GM23338 (cell line): ENCODE data around the gene LPP. TPM values are rescaled to one million over a fixed set of nuclear protein-coding genes. Genes with fewer than 3 reads are reported as not detected.

Source experiments
- ATAC-seq: fragments of 200-7000 bp; cut with Tn5 transposase; 3 replicates; pipeline ENCODE4 v1.9.1; 2020
- DNase-seq: peaks from one replicate; pipeline ENCODE4 v3.0.0-alpha.2; 2015; ENCODE audit warnings: low spot score
- H2AFZ ChIP-seq: fragments of 200-600 bp; sonication (generic); 2 replicates; pipeline ENCODE4 v1.8.0; 2016; ENCODE audit warnings: antibody characterized with exemption, mild to moderate bottlenecking, moderate library complexity
- H3F3A ChIP-seq: fragments of 200-600 bp; sonication (generic); replicated peaks from 2 replicates; pipeline ENCODE4 v1.8.0; 2017; ENCODE audit warnings: antibody characterized with exemption, mixed run types, low read depth
- H3K27ac ChIP-seq: fragments of 200-600 bp; sonication (generic); 2 replicates; pipeline ENCODE4 v1.6.1; 2016; ENCODE audit warnings: low read depth
- H3K27me3 ChIP-seq: fragments of 200-600 bp; sonication (generic); 2 replicates; pipeline ENCODE4 v1.8.0; 2016; ENCODE audit warnings: mild to moderate bottlenecking, mixed run types, moderate library complexity; ENCODE audit not compliant: insufficient read depth
- H3K36me3 ChIP-seq: fragments of 200-600 bp; sonication (generic); 2 replicates; pipeline ENCODE4 v1.8.0; 2016; ENCODE audit warnings: mild to moderate bottlenecking; ENCODE audit not compliant: insufficient read depth
- H3K4me1 ChIP-seq: fragments of 200-600 bp; sonication (generic); 2 replicates; pipeline ENCODE4 v1.8.0; 2016; ENCODE audit warnings: mild to moderate bottlenecking, moderate library complexity; ENCODE audit not compliant: insufficient read depth
- H3K4me2 ChIP-seq: fragments of 200-600 bp; sonication (generic); 2 replicates; pipeline ENCODE4 v1.7.1; 2017; ENCODE audit warnings: mixed run types
- H3K4me3 ChIP-seq: fragments of 200-600 bp; sonication (generic); 2 replicates; pipeline ENCODE4 v1.6.1; 2016; ENCODE audit warnings: mixed run types
- H3K79me2 ChIP-seq: fragments of 200-600 bp; sonication (generic); replicated peaks from 2 replicates; pipeline ENCODE4 v1.8.0; 2017; ENCODE audit warnings: mild to moderate bottlenecking; ENCODE audit not compliant: insufficient read depth
- H3K9me2 ChIP-seq: fragments of 200-600 bp; sonication (generic); 2 replicates; pipeline ENCODE4 v1.8.0; 2017; ENCODE audit not compliant: insufficient read depth
- H4K20me1 ChIP-seq: fragments of 200-600 bp; sonication (generic); replicated peaks from 2 replicates; pipeline ENCODE4 v1.8.0; 2017; ENCODE audit warnings: mild to moderate bottlenecking; ENCODE audit not compliant: insufficient read depth
- H3K27ac Mint-ChIP-seq: 2 replicates; pipeline ENCODE4 v1.8.0; 2020; ENCODE audit warnings: inconsistent platforms, mild to moderate bottlenecking, moderate library complexity, mixed read lengths
- H3K27me3 Mint-ChIP-seq: 3 replicates; pipeline ENCODE4 v1.8.0; 2022; ENCODE audit warnings: low read depth, mild to moderate bottlenecking, moderate library complexity, mixed read lengths, inconsistent platforms; ENCODE audit not compliant: insufficient read depth, poor library complexity
- H3K36me3 Mint-ChIP-seq: 3 replicates; pipeline ENCODE4 v1.8.0; 2021; ENCODE audit warnings: low read depth, mild to moderate bottlenecking, inconsistent platforms, moderate library complexity, mixed read lengths
- H3K4me1 Mint-ChIP-seq: 3 replicates; pipeline ENCODE4 v1.8.0; 2020; ENCODE audit warnings: mild to moderate bottlenecking, inconsistent platforms, mixed read lengths
- H3K4me3 Mint-ChIP-seq: 3 replicates; pipeline ENCODE4 v1.8.0; 2021; ENCODE audit warnings: moderate library complexity, mild to moderate bottlenecking, inconsistent platforms, mixed read lengths
- H3K9me3 Mint-ChIP-seq: 3 replicates; pipeline ENCODE4 v1.8.0; 2020; ENCODE audit warnings: moderate library complexity, mild to moderate bottlenecking, inconsistent platforms, mixed read lengths
- CREB1 ChIP-seq: fragments of 250-450 bp; sonication (Bioruptor Pico); IDR thresholded peaks from 2 replicates; pipeline ENCODE4 v1.5.0; 2020; ENCODE audit warnings: low read depth, mild to moderate bottlenecking, moderate library complexity
- EZH2 ChIP-seq: fragments of 200-600 bp; sonication (generic); IDR thresholded peaks from one replicate; pipeline ENCODE4 v1.8.0; 2017; ENCODE audit warnings: antibody characterized with exemption, mild to moderate bottlenecking, low read depth; ENCODE audit not compliant: unreplicated experiment
- EZH2phosphoT487 ChIP-seq: fragments of 200-600 bp; sonication (generic); IDR thresholded peaks from one replicate; pipeline ENCODE4 v1.8.1; 2018; ENCODE audit warnings: antibody characterized with exemption; ENCODE audit not compliant: unreplicated experiment
- JUNB ChIP-seq: IDR thresholded peaks from one replicate; pipeline ENCODE4 v1.6.1; 2016; ENCODE audit warnings: antibody characterized with exemption; ENCODE audit not compliant: unreplicated experiment
- NANOG ChIP-seq: IDR thresholded peaks from 2 replicates; pipeline ENCODE4 v1.6.1; 2016; ENCODE audit warnings: antibody characterized with exemption, borderline replicate concordance
- POLR2AphosphoS5 ChIP-seq: IDR thresholded peaks from 2 replicates; pipeline ENCODE4 v1.6.1; 2016; ENCODE audit warnings: antibody characterized with exemption, low read depth
- STAT1 ChIP-seq: IDR thresholded peaks from one replicate; pipeline ENCODE4 v1.6.1; 2016; ENCODE audit warnings: antibody characterized with exemption; ENCODE audit not compliant: unreplicated experiment
- ZNF114 ChIP-seq: fragments of 250-450 bp; sonication (Bioruptor Pico); IDR thresholded peaks from 2 replicates; pipeline ENCODE4 v1.5.0; 2020; ENCODE audit warnings: mild to moderate bottlenecking, moderate library complexity
- ZNF331 ChIP-seq: fragments of 250-450 bp; sonication (Bioruptor Pico); IDR thresholded peaks from 2 replicates; pipeline ENCODE4 v1.5.0; 2020; ENCODE audit warnings: low read depth, mild to moderate bottlenecking, moderate library complexity
- polyA plus RNA-seq: library from polyadenylated mRNA; unstranded; fragments of >200 nt; fragmentation: Nextera tagmentation; extraction: Ambion mirVana; gene quantifications from 2 replicates; pipeline ENCODE4 v1.2.1, GENCODE V29; 2016
- total RNA-seq: library from RNA; depleted of rRNA; stranded (reverse); fragments of >200 nt; shearing (Covaris generic); gene quantifications from 2 replicates; pipeline ENCODE4 v1.2.3, GENCODE V29; 2014
- TF ChIP-seq, protein P1 (sequence below), 2 experiments: fragments of 200-600 bp in 1 of 2; sonication (generic) in 1 of 2; conservative IDR thresholded peaks; 2 replicates each; pipeline versions ENCODE4 v1.5.1 to v1.6.1; 2016 to 2017; ENCODE audit warnings: antibody characterized with exemption in 2 of 2, low read depth in 2 of 2, mild to moderate bottlenecking in 2 of 2, moderate library complexity in 1 of 2
- TF ChIP-seq, protein P2 (sequence below): IDR thresholded peaks from one replicate; pipeline ENCODE4 v1.6.1; 2018; ENCODE audit warnings: antibody characterized with exemption; ENCODE audit not compliant: unreplicated experiment
- TF ChIP-seq, protein P3 (sequence below): IDR thresholded peaks from 2 replicates; pipeline ENCODE4 v1.6.1; 2016; ENCODE audit warnings: antibody characterized with exemption

The LPP gene
- total and polyA plus RNA-seq, 2 experiments from 2014 or later, result 23.0 to 35.2 TPM

DNA sequence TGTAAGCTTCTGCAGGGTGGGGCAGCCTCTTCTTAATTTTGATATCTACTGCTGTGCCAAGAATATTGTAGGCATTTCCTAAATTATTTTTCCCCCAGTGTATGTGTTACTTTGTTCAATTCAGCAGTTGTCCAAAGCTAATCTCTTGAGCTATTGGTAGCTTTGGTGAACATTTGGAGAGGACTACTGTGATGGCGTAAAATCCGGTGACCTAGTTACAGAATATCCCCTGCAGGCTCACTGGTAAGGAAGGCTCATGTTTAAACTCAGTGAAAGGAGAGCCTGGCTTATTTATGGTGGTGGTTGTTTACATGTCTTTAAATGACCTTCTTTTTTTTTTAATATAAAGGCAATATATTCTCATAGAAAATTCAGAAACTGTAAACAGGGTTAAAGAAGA lies 105.6 kb downstream of the LPP start:
- Histone ChIP-seq H3K4me1 (peaks cover 16% of the 10 kb centered on the region; the same call in 1 of the 2 replicates), H4K20me1 (0 out of 2 replicates have a peak, but pooled peaks cover 5% of the 10 kb centered on the region), H3K27ac (no peak overlapping the region), H3K9me2 (no peaks in the 10 kb centered on the region), H3K4me2 (no peak overlapping the region), H3K79me2 (peaks cover 4% of the 10 kb centered on the region; the same call in 1 of the 2 replicates), H3K36me3 (no peaks in the 10 kb centered on the region), H3K27me3 (no peaks in the 10 kb centered on the region), H3F3A (no peaks in the 10 kb centered on the region), H2AFZ (no peak overlapping the region), H3K4me3 (no peak overlapping the region)
- ATAC-seq, result no peak
- Mint-ChIP-seq H3K27ac (no peak overlapping the region), H3K27me3 (peaks cover 3% of the 10 kb centered on the region), H3K4me3 (no peak overlapping the region), H3K9me3 (no peaks in the 10 kb centered on the region), H3K36me3 (no peaks in the 10 kb centered on the region), H3K4me1 (peaks cover 6% of the 10 kb centered on the region; the same call in 2 of the 3 replicates)
- no peak for DNase-seq
- no peak for TF ChIP-seq EZH2
- TF ChIP-seq POLR2AphosphoS5, result no peak
- TF ChIP-seq EZH2phosphoT487, result no peak
- TF ChIP-seq CREB1 (CRISPR knock-in tag), result no peak
- no peak for TF ChIP-seq ZNF331 (CRISPR knock-in tag)
- TF ChIP-seq, protein P1, sequence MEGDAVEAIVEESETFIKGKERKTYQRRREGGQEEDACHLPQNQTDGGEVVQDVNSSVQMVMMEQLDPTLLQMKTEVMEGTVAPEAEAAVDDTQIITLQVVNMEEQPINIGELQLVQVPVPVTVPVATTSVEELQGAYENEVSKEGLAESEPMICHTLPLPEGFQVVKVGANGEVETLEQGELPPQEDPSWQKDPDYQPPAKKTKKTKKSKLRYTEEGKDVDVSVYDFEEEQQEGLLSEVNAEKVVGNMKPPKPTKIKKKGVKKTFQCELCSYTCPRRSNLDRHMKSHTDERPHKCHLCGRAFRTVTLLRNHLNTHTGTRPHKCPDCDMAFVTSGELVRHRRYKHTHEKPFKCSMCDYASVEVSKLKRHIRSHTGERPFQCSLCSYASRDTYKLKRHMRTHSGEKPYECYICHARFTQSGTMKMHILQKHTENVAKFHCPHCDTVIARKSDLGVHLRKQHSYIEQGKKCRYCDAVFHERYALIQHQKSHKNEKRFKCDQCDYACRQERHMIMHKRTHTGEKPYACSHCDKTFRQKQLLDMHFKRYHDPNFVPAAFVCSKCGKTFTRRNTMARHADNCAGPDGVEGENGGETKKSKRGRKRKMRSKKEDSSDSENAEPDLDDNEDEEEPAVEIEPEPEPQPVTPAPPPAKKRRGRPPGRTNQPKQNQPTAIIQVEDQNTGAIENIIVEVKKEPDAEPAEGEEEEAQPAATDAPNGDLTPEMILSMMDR (conservative IDR thresholded peaks at IDR 0.05; ENCODE audit: low read depth in 2 of 2), result no peak
- TF ChIP-seq, protein P2, sequence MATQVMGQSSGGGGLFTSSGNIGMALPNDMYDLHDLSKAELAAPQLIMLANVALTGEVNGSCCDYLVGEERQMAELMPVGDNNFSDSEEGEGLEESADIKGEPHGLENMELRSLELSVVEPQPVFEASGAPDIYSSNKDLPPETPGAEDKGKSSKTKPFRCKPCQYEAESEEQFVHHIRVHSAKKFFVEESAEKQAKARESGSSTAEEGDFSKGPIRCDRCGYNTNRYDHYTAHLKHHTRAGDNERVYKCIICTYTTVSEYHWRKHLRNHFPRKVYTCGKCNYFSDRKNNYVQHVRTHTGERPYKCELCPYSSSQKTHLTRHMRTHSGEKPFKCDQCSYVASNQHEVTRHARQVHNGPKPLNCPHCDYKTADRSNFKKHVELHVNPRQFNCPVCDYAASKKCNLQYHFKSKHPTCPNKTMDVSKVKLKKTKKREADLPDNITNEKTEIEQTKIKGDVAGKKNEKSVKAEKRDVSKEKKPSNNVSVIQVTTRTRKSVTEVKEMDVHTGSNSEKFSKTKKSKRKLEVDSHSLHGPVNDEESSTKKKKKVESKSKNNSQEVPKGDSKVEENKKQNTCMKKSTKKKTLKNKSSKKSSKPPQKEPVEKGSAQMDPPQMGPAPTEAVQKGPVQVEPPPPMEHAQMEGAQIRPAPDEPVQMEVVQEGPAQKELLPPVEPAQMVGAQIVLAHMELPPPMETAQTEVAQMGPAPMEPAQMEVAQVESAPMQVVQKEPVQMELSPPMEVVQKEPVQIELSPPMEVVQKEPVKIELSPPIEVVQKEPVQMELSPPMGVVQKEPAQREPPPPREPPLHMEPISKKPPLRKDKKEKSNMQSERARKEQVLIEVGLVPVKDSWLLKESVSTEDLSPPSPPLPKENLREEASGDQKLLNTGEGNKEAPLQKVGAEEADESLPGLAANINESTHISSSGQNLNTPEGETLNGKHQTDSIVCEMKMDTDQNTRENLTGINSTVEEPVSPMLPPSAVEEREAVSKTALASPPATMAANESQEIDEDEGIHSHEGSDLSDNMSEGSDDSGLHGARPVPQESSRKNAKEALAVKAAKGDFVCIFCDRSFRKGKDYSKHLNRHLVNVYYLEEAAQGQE, result no peak
- TF ChIP-seq NANOG, result no peak
- TF ChIP-seq JUNB, result no peak
- no peak for TF ChIP-seq STAT1
- no peak for TF ChIP-seq ZNF114 (CRISPR knock-in tag)
- TF ChIP-seq, protein P3, sequence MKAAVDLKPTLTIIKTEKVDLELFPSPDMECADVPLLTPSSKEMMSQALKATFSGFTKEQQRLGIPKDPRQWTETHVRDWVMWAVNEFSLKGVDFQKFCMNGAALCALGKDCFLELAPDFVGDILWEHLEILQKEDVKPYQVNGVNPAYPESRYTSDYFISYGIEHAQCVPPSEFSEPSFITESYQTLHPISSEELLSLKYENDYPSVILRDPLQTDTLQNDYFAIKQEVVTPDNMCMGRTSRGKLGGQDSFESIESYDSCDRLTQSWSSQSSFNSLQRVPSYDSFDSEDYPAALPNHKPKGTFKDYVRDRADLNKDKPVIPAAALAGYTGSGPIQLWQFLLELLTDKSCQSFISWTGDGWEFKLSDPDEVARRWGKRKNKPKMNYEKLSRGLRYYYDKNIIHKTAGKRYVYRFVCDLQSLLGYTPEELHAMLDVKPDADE, result no peak
